ENCODE results near the gene B3GAT1. TPM values are rescaled to one million over a fixed set of nuclear protein-coding genes. Genes with fewer than 3 reads are reported as not detected.

The B3GAT1 gene
- total RNA-seq, 1 experiment from 2014 or later = 0.10 TPM

- Histone ChIP-seq H3K36me3 (ENCODE audit: control insufficient read depth, insufficient read depth, low read length) (no peaks in the 10 kb centered on the region), H3K27ac (ENCODE audit: low read length) (no peak overlapping the region), H3K9me3 (ENCODE audit: control insufficient read depth, insufficient read depth, low read depth, low read length) (no peaks in the 10 kb centered on the region), H3K4me1 (ENCODE audit: control insufficient read depth, insufficient read depth, low read length) (no peaks in the 10 kb centered on the region), H3K27me3 (ENCODE audit: control insufficient read depth, insufficient read depth, low read length) (peaks cover 8% of the 10 kb centered on the region; the same call in 1 of the 2 replicates), H3K4me3 (ENCODE audit: low read depth in 2 of 2, low read length in 2 of 2) (no peak overlapping the region)
- in situ Hi-C loops (cut with HindIII; ENCODE audit: low pct_unique_long_range_greater_than_20kb, low sequenced_read_pairs) (no loop called here), intact Hi-C loops (cut with micrococcal nuclease; ENCODE audit: unreplicated experiment) (no loop called here)
- ChIA-PET POLR2A (no interaction called here), CTCF (no interaction called here)
- no peak for ATAC-seq
- TF ChIP-seq TCF7L2 (IDR thresholded peaks at IDR 0.05; ENCODE audit: low read depth, low read length) (no peak), CTCF (IDR thresholded peaks at IDR 0.05) (no peak), SIN3A (IDR thresholded peaks at IDR 0.05; ENCODE audit: borderline replicate concordance, insufficient read depth, low read depth, low read length) (no peak), POLR2AphosphoS5 (IDR thresholded peaks at IDR 0.05; ENCODE audit: low read depth, low read length) (no peak), REST (IDR thresholded peaks at IDR 0.05; ENCODE audit: insufficient read depth in 1 of 2, low read depth in 2 of 2, low read length in 1 of 2) (no peak)
- DNase-seq (ENCODE audit: low read depth, low spot score) = no peak
- no TSS peak for BruUV-seq (replicated peaks)
Observed at GRCh38 chr11:134443246-134443645, 31.2 kb upstream of the B3GAT1 start.

GRCh38 chr11:134442246-134442645, 30.2 kb upstream of the B3GAT1 start:
- H3K9me3 ChIP-seq (ENCODE audit: control insufficient read depth, insufficient read depth, low read depth, low read length) = no peaks in the 10 kb centered on the region
- CTCF ChIA-PET = no interaction called here
- H3K4me3 ChIP-seq (ENCODE audit: low read depth in 2 of 2, low read length in 2 of 2) = no peak overlapping the region
- TF ChIP-seq CTCF (IDR thresholded peaks at IDR 0.05) (no peak), REST (IDR thresholded peaks at IDR 0.05; ENCODE audit: insufficient read depth in 1 of 2, low read depth in 2 of 2, low read length in 1 of 2) (no peak), TCF7L2 (IDR thresholded peaks at IDR 0.05; ENCODE audit: low read depth, low read length) (no peak), POLR2AphosphoS5 (IDR thresholded peaks at IDR 0.05; ENCODE audit: low read depth, low read length) (no peak), SIN3A (IDR thresholded peaks at IDR 0.05; ENCODE audit: borderline replicate concordance, insufficient read depth, low read depth, low read length) (no peak)
- intact Hi-C loops (cut with micrococcal nuclease; ENCODE audit: unreplicated experiment) (no loop called here), in situ Hi-C loops (cut with HindIII; ENCODE audit: low pct_unique_long_range_greater_than_20kb, low sequenced_read_pairs) (no loop called here)
- H3K4me1 ChIP-seq (ENCODE audit: control insufficient read depth, insufficient read depth, low read length) = no peaks in the 10 kb centered on the region
- BruUV-seq (replicated peaks) = no TSS peak
- DNase-seq (ENCODE audit: low read depth, low spot score) (no peak), ATAC-seq (no peak)
- H3K36me3 ChIP-seq (ENCODE audit: control insufficient read depth, insufficient read depth, low read length) = no peaks in the 10 kb centered on the region
- POLR2A ChIA-PET = no interaction called here
- H3K27me3 ChIP-seq (ENCODE audit: control insufficient read depth, insufficient read depth, low read length) = peaks cover 7% of the 10 kb centered on the region; the same call in 1 of the 2 replicates
- no peak overlapping the region for H3K27ac ChIP-seq (ENCODE audit: low read length)
